ENCODE data around the gene ADH5. TPM values are rescaled to one million over a fixed set of nuclear protein-coding genes. Genes with fewer than 3 reads are reported as not detected.
"Not testable (repeated sequence)": the region's sequence is repeated elsewhere in the genome, so short reads cannot be mapped to it uniquely, and the experiment has no call there.

Gene ADH5
- total RNA-seq, 1 experiment from 2014 or later: 163 TPM

- H3K27ac ChIP-seq (ENCODE audit: low read depth, low read length); BruUV-seq (replicated peaks); H3K9me3 ChIP-seq (ENCODE audit: control insufficient read depth in 1 of 2, insufficient read depth in 1 of 2, low read depth in 1 of 2, low read length in 2 of 2); H2AFZ ChIP-seq (ENCODE audit: low read depth, low read length, poor library complexity, severe bottlenecking); DNase-seq (ENCODE audit: low read depth, low spot score); H3K27me3 ChIP-seq (ENCODE audit: insufficient read depth, low read length); intact Hi-C loops (cut with micrococcal nuclease); H3K9me2 ChIP-seq (ENCODE audit: insufficient read depth); H3K4me2 ChIP-seq (ENCODE audit: low read length); RAD21 ChIA-PET (ENCODE audit: low non-redundant PET in 1 of 2, low total read pairs in 2 of 2, uncharacterized antibody in 2 of 2, unreplicated experiment in 2 of 2); ATAC-seq; POLR2A ChIA-PET; CTCF ChIA-PET; H3K9ac ChIP-seq (ENCODE audit: low read length); H4K20me1 ChIP-seq (ENCODE audit: insufficient read depth); H3K4me3 ChIP-seq (replicated peaks in 1 of 2; ENCODE audit: low read depth in 1 of 2, low read length in 2 of 2); H3K79me2 ChIP-seq (ENCODE audit: insufficient read depth, low read length): not testable (repeated sequence)
- H3K36me3 ChIP-seq (ENCODE audit: control insufficient read depth in 1 of 2, insufficient read depth in 2 of 2, low read length in 2 of 2): peaks cover 5 to 24% of the 10 kb centered on the region in 2 experiments; a peak in 3 of 4 replicates
- peaks cover 10 to 14% of the 10 kb centered on the region in 2 experiments for H3K4me1 ChIP-seq (ENCODE audit: control insufficient read depth in 1 of 2, insufficient read depth in 2 of 2, low read length in 2 of 2)
Observed at GRCh38 chr4:99065521-99065920, 23.1 kb downstream of the ADH5 start.

DNA sequence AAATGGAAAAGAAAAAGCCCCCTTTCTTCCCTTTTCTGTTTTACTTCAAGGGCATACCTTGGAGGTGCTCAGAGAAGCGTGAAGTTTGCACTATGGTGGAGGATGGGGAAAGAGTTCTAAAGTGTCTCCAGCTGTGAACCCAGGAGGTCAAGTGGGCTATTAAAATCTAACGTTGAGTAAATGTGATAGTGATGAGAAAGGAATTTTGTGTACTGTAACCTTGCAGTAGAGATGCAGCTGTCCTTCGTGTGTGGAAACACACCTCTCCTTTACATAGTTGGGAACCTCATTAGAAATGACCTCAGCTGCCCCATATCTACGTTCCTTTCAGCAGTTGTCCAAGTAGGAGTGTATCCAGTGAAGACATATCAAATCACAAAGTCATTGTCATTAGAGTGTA lies 26.5 kb downstream of the ADH5 start:
- RAD21 ChIA-PET (ENCODE audit: low non-redundant PET in 1 of 2, low total read pairs in 2 of 2, uncharacterized antibody in 2 of 2, unreplicated experiment in 2 of 2): no interaction called here
- H3K27me3 ChIP-seq (ENCODE audit: insufficient read depth, low read length): no peaks in the 10 kb centered on the region
- CTCF ChIA-PET: no interaction called here
- intact Hi-C loops (cut with micrococcal nuclease): no loop called here
- H3K4me2 ChIP-seq (ENCODE audit: low read length): no peak overlapping the region
- no peak for ATAC-seq
- H3K9me3 ChIP-seq (ENCODE audit: control insufficient read depth in 1 of 2, insufficient read depth in 1 of 2, low read depth in 1 of 2, low read length in 2 of 2): no peaks in the 10 kb centered on the region
- H2AFZ ChIP-seq (ENCODE audit: low read depth, low read length, poor library complexity, severe bottlenecking): no peak overlapping the region
- POLR2A ChIA-PET: no interaction called here
- no peak for TF ChIP-seq RAD21 (IDR thresholded peaks at IDR 0.05; ENCODE audit: low read depth)
- no peak for TF ChIP-seq CBX3 (IDR thresholded peaks at IDR 0.05; ENCODE audit: low read depth)
- no peak for TF ChIP-seq EZH2 (IDR thresholded peaks at IDR 0.05)
- no peak for TF ChIP-seq ZFX (IDR thresholded peaks at IDR 0.05)
- no peak for TF ChIP-seq CEBPB (IDR thresholded peaks at IDR 0.05; ENCODE audit: low read depth)
- TF ChIP-seq, protein P1, sequence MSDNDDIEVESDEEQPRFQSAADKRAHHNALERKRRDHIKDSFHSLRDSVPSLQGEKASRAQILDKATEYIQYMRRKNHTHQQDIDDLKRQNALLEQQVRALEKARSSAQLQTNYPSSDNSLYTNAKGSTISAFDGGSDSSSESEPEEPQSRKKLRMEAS (IDR thresholded peaks at IDR 0.05): no peak
- TF ChIP-seq, protein P2, sequence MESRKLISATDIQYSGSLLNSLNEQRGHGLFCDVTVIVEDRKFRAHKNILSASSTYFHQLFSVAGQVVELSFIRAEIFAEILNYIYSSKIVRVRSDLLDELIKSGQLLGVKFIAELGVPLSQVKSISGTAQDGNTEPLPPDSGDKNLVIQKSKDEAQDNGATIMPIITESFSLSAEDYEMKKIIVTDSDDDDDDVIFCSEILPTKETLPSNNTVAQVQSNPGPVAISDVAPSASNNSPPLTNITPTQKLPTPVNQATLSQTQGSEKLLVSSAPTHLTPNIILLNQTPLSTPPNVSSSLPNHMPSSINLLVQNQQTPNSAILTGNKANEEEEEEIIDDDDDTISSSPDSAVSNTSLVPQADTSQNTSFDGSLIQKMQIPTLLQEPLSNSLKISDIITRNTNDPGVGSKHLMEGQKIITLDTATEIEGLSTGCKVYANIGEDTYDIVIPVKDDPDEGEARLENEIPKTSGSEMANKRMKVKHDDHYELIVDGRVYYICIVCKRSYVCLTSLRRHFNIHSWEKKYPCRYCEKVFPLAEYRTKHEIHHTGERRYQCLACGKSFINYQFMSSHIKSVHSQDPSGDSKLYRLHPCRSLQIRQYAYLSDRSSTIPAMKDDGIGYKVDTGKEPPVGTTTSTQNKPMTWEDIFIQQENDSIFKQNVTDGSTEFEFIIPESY (IDR thresholded peaks at IDR 0.05; ENCODE audit: extremely low read depth, insufficient replicate concordance, low read length): no peak
- peaks cover 22 to 38% of the 10 kb centered on the region in 2 experiments for H3K4me1 ChIP-seq (ENCODE audit: control insufficient read depth in 1 of 2, insufficient read depth in 2 of 2, low read length in 2 of 2)
- no peaks in the 10 kb centered on the region for H4K20me1 ChIP-seq (ENCODE audit: insufficient read depth)
- no peaks in the 10 kb centered on the region for H3K9me2 ChIP-seq (ENCODE audit: insufficient read depth)
- no peak overlapping the region for H3K4me3 ChIP-seq (replicated peaks in 1 of 2; ENCODE audit: low read depth in 1 of 2, low read length in 2 of 2)
- H3K79me2 ChIP-seq (ENCODE audit: insufficient read depth, low read length): peaks cover 11% of the 10 kb centered on the region; the same call in 1 of the 2 replicates
- H3K27ac ChIP-seq (ENCODE audit: low read depth, low read length): no peak overlapping the region
- TSS peak; percentile 68 for BruUV-seq (replicated peaks)
- no peak overlapping the region for H3K9ac ChIP-seq (ENCODE audit: low read length)
- peaks cover 9 to 31% of the 10 kb centered on the region in 2 experiments; a peak in 3 of 4 replicates for H3K36me3 ChIP-seq (ENCODE audit: control insufficient read depth in 1 of 2, insufficient read depth in 2 of 2, low read length in 2 of 2)
- no peak for DNase-seq (ENCODE audit: low read depth, low spot score)

Measured in HCT116 (cell line).